ENCODE results near the gene RHOC.
"Not testable (repeated sequence)": the region's sequence is repeated elsewhere in the genome, so short reads cannot be mapped to it uniquely, and the experiment has no call there.

The RHOC gene

DNA sequence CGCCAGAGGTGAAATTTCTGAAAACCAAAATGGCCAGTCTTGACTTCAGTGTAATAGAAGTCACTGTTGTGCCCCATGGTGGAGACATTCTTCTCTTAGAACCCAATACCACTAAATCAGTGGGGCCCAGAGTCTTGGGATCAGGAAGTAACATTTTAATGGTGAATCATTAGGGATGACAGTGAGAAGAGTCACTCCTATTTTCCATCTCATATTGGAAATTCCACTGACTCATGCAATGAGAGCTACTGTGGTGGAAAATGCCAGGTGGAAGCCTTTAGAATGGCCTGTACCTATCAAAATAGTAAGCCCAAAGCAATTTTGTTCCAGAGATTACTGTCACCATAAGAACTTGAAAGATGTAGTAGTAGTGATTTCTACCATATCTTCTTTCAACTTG is 28.8 kb upstream of the RHOC start:
- TF ChIP-seq CTCF (conservative IDR thresholded peaks at IDR 0.05; ENCODE audit: low read length) = no peak
- peak; percentile 67 for DNase-seq (ENCODE audit: low read depth)
- H3K4me3 ChIP-seq (ENCODE audit: low read length) = no peak overlapping the region

- H3K4me3 ChIP-seq (ENCODE audit: low read length) = no peak overlapping the region
- no peak for TF ChIP-seq CTCF (conservative IDR thresholded peaks at IDR 0.05; ENCODE audit: low read length)
- DNase-seq (ENCODE audit: low read depth) = no peak
These were observed 24.5 kb upstream of the RHOC start for GRCh38 chr1:112731451-112731850.

GRCh38 chr1:112729909-112730308 is 23.0 kb upstream of the RHOC start:
- H3K4me3 ChIP-seq (ENCODE audit: low read length) = no peak overlapping the region
- TF ChIP-seq CTCF (conservative IDR thresholded peaks at IDR 0.05; ENCODE audit: low read length) = no peak
- DNase-seq (ENCODE audit: low read depth) = no peak

DNA sequence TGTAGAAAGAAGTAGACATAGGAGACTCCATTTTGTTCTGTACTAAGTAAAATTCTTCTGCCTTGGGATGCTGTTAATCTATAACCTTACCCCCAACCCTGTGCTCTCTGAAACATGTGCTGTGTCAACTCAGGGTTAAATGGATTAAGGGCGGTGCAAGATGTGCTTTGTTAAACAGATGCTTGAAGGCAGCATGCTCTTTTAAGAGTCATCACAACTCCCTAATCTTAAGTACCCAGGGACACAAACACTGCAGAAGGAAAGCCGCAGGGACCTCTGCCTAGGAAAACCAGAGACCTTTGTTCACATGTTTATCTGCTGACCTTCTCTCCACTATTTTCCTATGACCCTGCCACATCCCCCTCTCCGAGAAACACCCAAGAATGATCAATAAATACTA is 22.1 kb upstream of the RHOC start:
- not testable (repeated sequence) for H3K4me3 ChIP-seq (ENCODE audit: low read length); DNase-seq (ENCODE audit: low read depth)

GRCh38 chr1:112728306-112728971 is 21.5 kb upstream of the RHOC start:
- H3K4me3 ChIP-seq (ENCODE audit: low read length); DNase-seq (ENCODE audit: low read depth): not testable (repeated sequence)

GRCh38 chr1:112727716-112728115 is 20.8 kb upstream of the RHOC start:
- peak; percentile 10; the same call in 1 of the 2 replicates for TF ChIP-seq CTCF (conservative IDR thresholded peaks at IDR 0.05; ENCODE audit: low read length)
- H3K4me3 ChIP-seq (ENCODE audit: low read length) = no peak overlapping the region
- DNase-seq (ENCODE audit: low read depth) = no peak

DNA sequence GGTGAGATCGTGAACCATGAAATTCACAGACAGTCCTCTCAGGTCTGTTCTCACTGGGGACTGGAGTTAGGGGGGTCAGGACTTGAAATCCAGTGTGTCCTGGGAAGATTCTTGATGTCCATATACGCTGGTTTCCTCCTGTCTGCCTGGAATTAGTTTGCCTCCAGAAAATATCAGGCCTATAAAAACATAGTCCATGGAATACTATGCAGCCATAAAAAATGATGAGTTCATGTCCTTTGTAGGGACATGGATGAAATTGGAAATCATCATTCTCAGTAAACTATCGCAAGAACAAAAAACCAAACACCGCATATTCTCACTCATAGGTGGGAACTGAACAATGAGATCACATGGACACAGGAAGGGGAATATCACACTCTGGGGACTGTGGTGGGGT is 17.3 kb upstream of the RHOC start:
- H3K4me3 ChIP-seq (ENCODE audit: low read length) = not testable (repeated sequence)

DNA sequence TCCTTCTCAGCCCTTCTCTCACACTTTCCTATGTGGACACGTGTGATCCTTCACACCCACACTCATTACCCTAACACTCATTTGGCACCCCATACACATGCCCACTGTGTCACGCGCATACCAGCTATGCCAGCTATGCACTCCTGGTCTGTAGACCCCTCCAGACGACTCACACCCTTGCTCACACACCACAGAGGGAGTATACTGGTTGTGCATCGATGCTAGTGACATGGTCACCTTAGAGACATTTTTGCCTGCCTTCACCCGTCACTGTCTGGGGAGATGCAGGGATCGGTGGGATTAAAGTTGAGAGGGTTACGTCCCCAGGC is 16.5 kb upstream of the RHOC start:
- no peak for TF ChIP-seq CTCF (conservative IDR thresholded peaks at IDR 0.05; ENCODE audit: low read length)
- no peak overlapping the region for H3K4me3 ChIP-seq (ENCODE audit: low read length)
- no peak for DNase-seq (ENCODE audit: low read depth)

More for the DNA sequence above, 17.3 kb upstream of the RHOC start:
- DNase-seq (ENCODE audit: low read depth) = not testable (repeated sequence)
